GM19099 (cell line): ENCODE measurements around the gene SVIL.

ENCODE experiments used
- POLR2A ChIP-seq: IDR thresholded peaks from 3 replicates; pipeline ENCODE4 v1.6.1; 2011; ENCODE audit warnings: low read depth; ENCODE audit not compliant: insufficient read length; ENCODE audit errors: extremely low read depth

SVIL gene

GRCh38 chr10:29634105-29634504 lies 666 bp downstream of the SVIL start:
- TF ChIP-seq POLR2A = no peak

DNA sequence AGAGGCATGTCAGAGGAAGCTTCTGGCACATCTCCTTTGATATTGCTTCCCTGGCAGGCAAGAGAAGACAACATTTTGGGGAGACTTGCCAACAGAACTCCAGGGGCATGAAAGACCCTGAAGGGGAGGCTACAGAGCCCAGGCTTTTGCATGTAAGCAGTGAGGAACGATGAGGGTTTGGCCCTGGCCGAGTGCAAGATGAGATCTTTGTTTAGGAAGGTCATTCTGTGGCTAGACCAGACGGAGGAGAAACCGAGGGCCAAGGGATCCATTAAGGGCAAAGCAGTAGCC lies 3.8 kb downstream of the SVIL start:
- no peak for TF ChIP-seq POLR2A

GRCh38 chr10:29630205-29631048 lies 4.3 kb downstream of the SVIL start:
- no peak for TF ChIP-seq POLR2A

DNA sequence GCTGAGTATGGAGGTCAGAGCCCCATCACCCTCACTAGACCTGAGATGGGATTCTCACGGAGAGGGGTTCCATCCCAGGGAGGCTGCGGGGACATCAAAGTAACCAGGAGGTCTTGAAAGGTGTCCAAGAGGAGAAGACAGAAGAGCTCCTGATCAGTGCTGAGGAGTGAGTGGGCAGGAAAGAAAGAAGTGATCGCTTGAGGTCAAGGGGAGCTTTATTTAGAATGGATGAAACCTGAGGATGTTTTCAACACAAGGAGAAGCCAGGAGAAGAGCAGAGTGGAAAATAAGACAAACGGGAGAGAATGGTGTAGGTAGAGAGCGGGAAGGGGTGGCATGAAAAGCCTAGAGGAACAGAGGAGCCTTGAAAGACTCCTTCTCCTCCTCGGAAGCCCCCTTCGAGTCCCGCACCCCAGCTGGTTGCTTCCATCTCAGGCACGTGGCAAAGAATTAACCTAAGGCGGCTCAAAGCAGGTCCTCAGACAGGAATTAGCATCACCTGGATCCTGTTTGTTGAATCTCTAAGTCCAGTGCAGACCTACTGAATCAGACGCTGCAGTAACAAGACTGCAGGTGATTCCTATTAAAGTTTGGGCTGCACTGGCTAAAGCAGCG lies 5.8 kb downstream of the SVIL start:
- no peak for TF ChIP-seq POLR2A

DNA sequence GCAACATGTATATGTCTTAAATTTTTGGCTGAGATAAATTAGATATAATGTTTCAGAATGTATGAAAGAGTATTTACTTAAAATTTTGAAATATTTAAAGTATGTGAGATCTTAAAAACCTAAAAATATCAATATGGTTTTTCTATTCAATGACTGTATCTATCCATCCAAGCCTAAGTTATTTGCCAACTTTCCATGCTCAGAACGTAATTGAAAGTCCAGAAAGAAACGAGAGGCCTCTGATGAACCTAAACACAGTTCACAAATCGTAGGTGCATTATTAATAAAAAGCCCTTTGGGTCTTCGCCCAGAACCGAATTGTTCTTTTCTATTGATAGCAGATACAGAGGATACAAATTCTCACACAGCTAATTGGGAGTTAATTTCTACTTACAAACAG lies 6.5 kb downstream of the SVIL start:
- TF ChIP-seq POLR2A = no peak

DNA sequence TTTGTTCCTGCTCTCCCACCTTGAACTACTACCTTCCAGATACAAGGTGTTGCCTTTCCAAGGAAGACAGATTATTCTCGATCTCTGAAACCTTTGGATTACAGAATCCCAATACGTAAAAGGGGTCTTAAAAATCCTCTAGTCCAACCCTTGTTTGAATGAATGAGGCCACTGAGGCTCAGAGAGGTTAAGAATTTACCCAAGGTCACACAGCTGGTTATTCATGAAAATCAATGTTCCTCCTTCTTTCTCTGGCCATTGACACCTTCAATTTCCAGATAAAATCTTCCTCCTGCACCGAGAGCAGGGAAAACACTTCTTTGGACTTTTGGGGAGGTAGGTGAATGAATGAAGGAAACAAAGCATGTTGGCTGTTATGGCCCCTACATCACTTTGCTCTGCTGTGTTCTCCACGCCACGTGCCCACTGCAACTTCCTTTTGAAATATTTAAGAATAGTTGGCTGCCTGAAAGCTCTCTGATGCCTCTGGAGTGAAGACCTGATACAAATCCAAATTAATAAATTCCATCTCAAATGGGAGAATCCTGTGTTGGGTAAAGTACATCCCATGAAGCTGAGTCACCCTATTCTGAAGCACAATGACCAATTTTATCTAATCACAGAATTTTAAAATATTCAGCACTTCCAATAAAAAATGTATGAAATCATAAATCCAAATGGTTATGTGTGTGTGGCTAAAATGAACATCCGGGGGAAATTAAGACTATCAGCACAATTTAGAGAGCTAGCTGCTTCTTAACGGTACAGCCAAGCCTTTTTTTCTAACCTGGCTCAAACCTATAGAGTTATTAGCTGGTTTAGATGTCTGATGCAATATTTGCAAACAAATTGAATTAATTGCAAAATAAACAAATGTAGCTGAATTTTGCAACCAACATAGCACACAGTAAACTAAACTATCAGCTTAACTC lies 7.3 kb downstream of the SVIL start:
- TF ChIP-seq POLR2A = no peak

GRCh38 chr10:29623797-29624196 lies 11.0 kb downstream of the SVIL start:
- TF ChIP-seq POLR2A = no peak

- TF ChIP-seq POLR2A = no peak
Observed at GRCh38 chr10:29622382-29622922, 12.3 kb downstream of the SVIL start.

- TF ChIP-seq POLR2A = no peak
Observed at GRCh38 chr10:29621161-29621560, 13.6 kb downstream of the SVIL start.

DNA sequence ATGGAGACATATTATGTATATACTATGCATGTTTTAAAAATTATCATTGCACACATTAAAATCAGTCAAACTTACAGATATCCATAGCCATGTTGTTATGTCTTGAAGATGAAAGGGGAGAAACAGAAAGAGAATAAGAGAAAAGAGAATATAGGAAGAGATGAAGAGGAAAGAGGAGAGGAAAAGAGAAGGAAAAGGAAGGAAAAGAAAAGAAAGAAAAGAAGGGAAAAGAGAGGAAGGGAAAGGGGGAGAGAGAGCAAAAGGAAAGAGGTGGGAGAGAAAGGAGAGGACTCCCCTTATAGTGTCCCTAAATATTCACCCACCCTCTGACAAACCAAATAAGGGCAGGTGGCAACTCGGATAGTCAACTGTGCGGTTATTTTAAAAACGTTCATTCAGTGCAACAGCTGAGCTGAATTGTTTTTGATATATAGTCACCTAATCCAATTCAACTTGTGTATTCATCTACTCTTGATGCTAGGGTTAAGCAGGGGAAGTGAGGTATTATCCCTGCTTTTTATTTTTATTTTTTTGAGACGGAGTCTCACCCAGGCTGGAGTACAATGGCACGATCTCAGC lies 14.6 kb downstream of the SVIL start:
- no peak for TF ChIP-seq POLR2A

GRCh38 chr10:29619241-29619669 lies 15.5 kb downstream of the SVIL start:
- no peak for TF ChIP-seq POLR2A

DNA sequence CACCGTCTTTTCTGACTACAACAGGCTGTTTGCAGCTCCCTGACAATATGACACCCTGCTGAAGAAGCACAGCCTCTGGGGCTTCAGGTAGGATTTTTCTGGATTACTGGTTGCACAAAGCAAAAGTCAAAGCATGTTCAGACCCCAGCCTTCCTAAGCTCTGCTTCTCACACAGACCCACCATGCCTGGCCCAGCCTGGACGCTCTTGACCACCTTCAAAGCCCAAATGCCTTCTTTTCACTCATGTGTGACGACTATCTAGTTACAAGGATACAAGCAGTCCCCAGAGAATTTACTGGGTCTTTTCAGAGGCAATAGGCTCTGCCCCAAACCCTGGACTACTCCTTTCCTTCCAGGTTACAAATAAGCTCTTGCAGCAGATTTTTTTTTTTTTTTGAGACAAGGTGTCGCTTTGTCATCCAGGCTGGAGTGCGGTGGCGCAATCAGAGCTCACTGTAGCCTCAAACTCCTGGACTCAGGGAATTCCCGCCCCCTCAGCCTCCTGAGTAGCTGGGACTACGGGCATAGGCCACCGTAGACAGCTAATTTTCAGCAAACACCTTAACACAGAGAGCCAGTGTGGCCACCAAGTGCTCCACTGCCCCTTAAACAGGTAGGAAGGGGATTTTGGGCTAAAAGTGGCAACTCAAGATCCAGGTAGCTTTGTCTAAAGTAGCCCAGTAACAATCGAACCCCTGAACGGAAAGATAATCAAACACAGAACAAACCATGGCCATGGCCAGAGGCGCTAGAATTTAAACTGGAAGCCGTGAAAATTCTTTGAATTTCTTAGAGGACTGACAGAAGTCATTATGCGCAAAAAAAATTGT lies 16.2 kb downstream of the SVIL start:
- no peak for TF ChIP-seq POLR2A

- no peak for TF ChIP-seq POLR2A
Observed at GRCh38 chr10:29617880-29618340, 16.9 kb downstream of the SVIL start.

- no peak for TF ChIP-seq POLR2A
Observed at GRCh38 chr10:29616542-29616941, 18.2 kb downstream of the SVIL start.
